Activated CD8-positive, alpha-beta T cell treated with anti-CD3 and anti-CD28 coated beads, Interleukin-2, amount 10 ng/mL, durations not matched to agents 7 days and 5 days (primary cell): ENCODE measurements around the gene LDB2. TPM values are rescaled to one million over a fixed set of nuclear protein-coding genes. Genes with fewer than 3 reads are reported as not detected.

Experiments used
- ATAC-seq: fragments of 150-1000 bp; cut with Tn5 transposase; one replicate; pipeline ENCODE4 v1.10.0; 2021; ENCODE audit warnings: moderate library complexity
- CTCF ChIA-PET: fragments of 350-600 bp; sonication (Branson Sonifier 250); formaldehyde crosslinking; loops from one replicate; lab custom pipeline; 2021; ENCODE audit warnings: antibody characterized with exemption; lab: Charles Lee
- POLR2A ChIA-PET: fragments of 350-600 bp; sonication (Branson Sonifier 250); formaldehyde crosslinking; loops from one replicate; lab custom pipeline; 2021; ENCODE audit warnings: antibody characterized with exemption; lab: Charles Lee
- DNase-seq: peaks from one replicate; pipeline ENCODE4 v3.0.0-alpha.2; 2020
- H3K27ac Mint-ChIP-seq: one replicate; pipeline ENCODE4 v1.8.0; 2021; ENCODE audit warnings: mild to moderate bottlenecking, mixed read lengths
- H3K27me3 Mint-ChIP-seq: one replicate; pipeline ENCODE4 v1.8.0; 2021; ENCODE audit warnings: low read depth, mixed read lengths
- H3K36me3 Mint-ChIP-seq: one replicate; pipeline ENCODE4 v1.8.0; 2021; ENCODE audit warnings: low read depth, mixed read lengths
- H3K4me1 Mint-ChIP-seq: one replicate; pipeline ENCODE4 v1.8.0; 2021; ENCODE audit warnings: low read depth, mixed read lengths
- H3K4me3 Mint-ChIP-seq: one replicate; pipeline ENCODE4 v1.8.0; 2021; ENCODE audit warnings: mild to moderate bottlenecking, mixed read lengths
- H3K9me3 Mint-ChIP-seq: one replicate; pipeline ENCODE4 v1.8.0; 2022; ENCODE audit warnings: mixed read lengths; ENCODE audit not compliant: insufficient read depth
- total RNA-seq, 2 experiments: library from RNA; stranded (reverse); gene quantifications; one replicate each; pipeline ENCODE4 v1.2.3, GENCODE V29; 2021

Gene LDB2
- total RNA-seq, 2 experiments from 2014 or later: not detected

DNA sequence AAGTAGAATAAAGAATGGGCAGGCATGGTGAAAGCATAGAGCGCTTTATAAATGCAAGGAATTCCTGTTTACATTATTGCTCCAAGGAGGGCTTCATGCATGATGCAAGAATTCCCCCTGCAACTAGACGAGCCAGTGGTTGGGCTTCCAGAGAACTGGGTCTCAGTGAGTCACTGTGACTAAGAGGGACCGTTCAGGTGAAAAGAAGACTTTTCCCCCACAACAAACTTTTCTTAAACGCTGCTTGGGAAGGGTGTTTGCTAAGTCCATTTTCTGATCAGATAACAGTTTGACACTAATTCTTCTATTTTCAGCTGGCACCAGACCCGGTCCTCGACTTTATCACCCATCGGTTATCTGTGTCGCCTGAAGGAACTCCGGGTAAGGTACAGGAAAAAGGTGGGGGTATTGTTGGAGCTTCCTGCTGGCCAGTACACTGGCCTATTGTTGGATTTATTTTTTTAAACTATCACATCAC is 40.1 kb downstream of the LDB2 start:
- no peaks in the 10 kb centered on the region for H3K4me1 Mint-ChIP-seq
- no peaks in the 10 kb centered on the region for H3K36me3 Mint-ChIP-seq
- H3K27me3 Mint-ChIP-seq: no peaks in the 10 kb centered on the region
- no peak overlapping the region for H3K4me3 Mint-ChIP-seq
- POLR2A ChIA-PET: no interaction called here
- DNase-seq (no peak), ATAC-seq (no peak)
- CTCF ChIA-PET: no interaction called here
- H3K9me3 Mint-ChIP-seq: no peaks in the 10 kb centered on the region
- H3K27ac Mint-ChIP-seq: no peak overlapping the region

DNA sequence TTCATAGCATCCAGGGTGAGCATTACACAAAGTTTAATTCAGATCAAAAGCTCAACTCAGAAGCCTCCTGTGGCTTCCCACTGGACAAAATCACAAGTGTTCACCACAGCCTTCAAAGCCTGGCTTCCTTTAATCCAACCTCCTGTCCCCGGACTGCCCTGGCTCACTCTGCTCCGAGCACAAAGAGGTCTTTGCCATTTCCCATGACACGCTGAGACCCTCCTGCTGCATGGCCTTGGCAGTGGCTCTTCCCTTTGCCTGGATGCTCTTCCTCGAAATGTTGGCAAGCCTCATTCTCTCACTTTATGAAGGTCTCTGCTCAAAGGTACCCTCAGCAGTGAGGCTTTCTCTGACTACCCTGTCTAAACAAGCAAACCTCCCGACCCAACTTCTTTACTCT is 41.0 kb downstream of the LDB2 start:
- Mint-ChIP-seq H3K9me3 (no peaks in the 10 kb centered on the region), H3K27ac (no peak overlapping the region)

DNA sequence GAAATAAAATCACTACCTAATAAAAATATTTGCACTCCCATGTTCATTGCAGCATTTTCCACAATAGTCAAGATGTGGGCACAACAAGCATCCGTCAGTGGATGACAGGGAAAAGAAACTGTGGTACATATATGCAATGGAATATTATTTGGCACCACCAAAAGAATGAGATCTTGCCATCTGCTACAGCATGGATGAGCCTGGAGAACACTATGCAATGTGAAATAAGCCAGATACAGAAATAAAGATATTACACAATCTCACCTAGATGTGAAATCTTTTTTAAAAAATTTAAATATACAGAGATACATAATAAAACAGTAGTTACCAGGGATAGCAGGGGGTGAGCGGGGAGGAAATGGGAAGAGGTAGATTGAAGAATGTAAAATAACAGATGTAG is 44.8 kb downstream of the LDB2 start:
- Mint-ChIP-seq H3K4me3 (no peak overlapping the region), H3K27me3 (peaks cover 3% of the 10 kb centered on the region), H3K36me3 (no peaks in the 10 kb centered on the region), H3K9me3 (no peaks in the 10 kb centered on the region), H3K27ac (no peak overlapping the region), H3K4me1 (no peaks in the 10 kb centered on the region)
- ChIA-PET CTCF (no interaction called here), POLR2A (no interaction called here)
- no peak for DNase-seq
- ATAC-seq: no peak

More for the DNA sequence above, 41.0 kb downstream of the LDB2 start:
- H3K4me1 Mint-ChIP-seq: no peaks in the 10 kb centered on the region
- CTCF ChIA-PET: no interaction called here
- H3K27me3 Mint-ChIP-seq: no peaks in the 10 kb centered on the region
- no peak for ATAC-seq
- H3K4me3 Mint-ChIP-seq: no peak overlapping the region
- H3K36me3 Mint-ChIP-seq: no peaks in the 10 kb centered on the region
- POLR2A ChIA-PET: no interaction called here
- no peak for DNase-seq

DNA sequence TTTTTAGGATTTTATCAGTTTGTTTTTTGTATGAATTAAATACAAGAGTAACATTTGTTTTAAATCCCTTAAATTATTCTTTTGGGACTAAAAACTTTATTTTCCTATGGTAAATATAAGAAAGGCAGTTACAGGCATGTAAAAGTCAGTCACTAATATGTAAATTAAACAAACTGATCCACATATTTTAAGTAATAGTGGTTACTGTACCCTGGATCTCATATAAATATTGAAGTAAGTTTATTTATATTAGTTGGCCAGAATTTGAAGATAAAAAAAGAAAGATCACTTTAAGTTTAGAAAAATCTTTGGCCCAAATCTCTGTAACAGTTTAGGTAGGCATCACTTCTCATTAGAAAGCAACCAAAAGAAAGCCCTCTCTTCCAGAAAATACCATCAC is 45.8 kb downstream of the LDB2 start:
- Mint-ChIP-seq H3K4me1 (no peaks in the 10 kb centered on the region), H3K27ac (no peak overlapping the region), H3K27me3 (peaks cover 3% of the 10 kb centered on the region), H3K4me3 (no peak overlapping the region), H3K9me3 (no peaks in the 10 kb centered on the region), H3K36me3 (no peaks in the 10 kb centered on the region)
- POLR2A ChIA-PET: no interaction called here
- CTCF ChIA-PET: no interaction called here
- ATAC-seq (no peak), DNase-seq (no peak)

DNA sequence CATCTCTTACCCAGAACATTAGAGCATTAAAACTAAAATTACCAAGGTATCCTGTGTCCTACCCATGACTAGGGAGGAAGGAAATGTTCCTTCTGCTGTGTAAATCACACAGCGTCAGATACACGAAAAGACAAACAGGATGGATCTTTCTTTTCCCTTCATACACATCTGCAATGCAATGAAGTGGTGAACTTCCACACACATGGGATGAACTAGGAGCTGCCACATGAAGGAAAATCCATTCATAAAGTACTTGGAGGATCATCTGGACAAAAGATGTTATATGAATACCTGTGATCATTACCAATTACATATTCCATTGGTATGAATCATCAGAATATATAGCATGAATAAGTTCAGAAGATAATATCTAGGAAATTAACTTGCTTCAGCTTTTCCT is 46.2 kb downstream of the LDB2 start:
- POLR2A ChIA-PET: no interaction called here
- DNase-seq: no peak
- CTCF ChIA-PET: interaction anchor here (1.5 kb wide), 1 partner anchor 64 kb away, joined by 3 read pairs; no protein-coding TSS in a partner anchor
- no peaks in the 10 kb centered on the region for H3K4me1 Mint-ChIP-seq
- H3K36me3 Mint-ChIP-seq: no peaks in the 10 kb centered on the region
- no peak for ATAC-seq
- no peak overlapping the region for H3K27ac Mint-ChIP-seq
- H3K9me3 Mint-ChIP-seq: no peaks in the 10 kb centered on the region
- no peak overlapping the region for H3K4me3 Mint-ChIP-seq
- H3K27me3 Mint-ChIP-seq: peaks cover 3% of the 10 kb centered on the region

DNA sequence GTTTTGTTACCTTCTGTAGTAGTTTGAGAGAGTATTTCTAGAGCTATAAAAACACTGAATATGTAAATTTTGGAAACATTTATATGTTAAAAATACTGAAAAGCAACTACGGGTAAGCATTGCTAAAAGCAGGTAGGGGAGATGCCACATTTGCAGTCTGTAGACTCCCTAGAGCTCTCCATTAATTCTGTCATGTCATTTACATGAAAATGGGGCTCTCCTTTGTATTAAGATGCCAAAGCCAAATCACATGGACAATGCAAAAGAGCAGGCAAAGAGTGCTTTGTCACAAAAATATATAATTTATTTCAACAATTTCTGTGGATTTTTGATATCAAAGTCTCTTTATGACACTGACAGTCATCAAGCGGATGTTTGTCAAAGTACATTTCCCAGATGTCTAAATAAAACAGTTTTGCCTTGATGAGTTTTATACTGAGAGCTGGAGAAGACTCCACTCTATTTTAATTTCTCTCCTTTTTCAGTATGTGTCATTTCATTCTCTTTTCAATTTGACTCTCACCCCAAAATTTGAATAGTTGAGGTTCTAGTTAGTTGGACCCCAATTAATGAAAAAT is 51.8 kb downstream of the LDB2 start:
- no peak overlapping the region for H3K27ac Mint-ChIP-seq
- no peaks in the 10 kb centered on the region for H3K9me3 Mint-ChIP-seq
- H3K4me1 Mint-ChIP-seq: no peaks in the 10 kb centered on the region
- ATAC-seq (no peak), DNase-seq (no peak)
- POLR2A ChIA-PET: no interaction called here
- H3K4me3 Mint-ChIP-seq: no peak overlapping the region
- H3K27me3 Mint-ChIP-seq: peaks cover 2% of the 10 kb centered on the region
- CTCF ChIA-PET: interaction anchor here (1.5 kb wide), 1 partner anchor 41 kb away, joined by 3 read pairs; no protein-coding TSS in a partner anchor
- no peaks in the 10 kb centered on the region for H3K36me3 Mint-ChIP-seq

DNA sequence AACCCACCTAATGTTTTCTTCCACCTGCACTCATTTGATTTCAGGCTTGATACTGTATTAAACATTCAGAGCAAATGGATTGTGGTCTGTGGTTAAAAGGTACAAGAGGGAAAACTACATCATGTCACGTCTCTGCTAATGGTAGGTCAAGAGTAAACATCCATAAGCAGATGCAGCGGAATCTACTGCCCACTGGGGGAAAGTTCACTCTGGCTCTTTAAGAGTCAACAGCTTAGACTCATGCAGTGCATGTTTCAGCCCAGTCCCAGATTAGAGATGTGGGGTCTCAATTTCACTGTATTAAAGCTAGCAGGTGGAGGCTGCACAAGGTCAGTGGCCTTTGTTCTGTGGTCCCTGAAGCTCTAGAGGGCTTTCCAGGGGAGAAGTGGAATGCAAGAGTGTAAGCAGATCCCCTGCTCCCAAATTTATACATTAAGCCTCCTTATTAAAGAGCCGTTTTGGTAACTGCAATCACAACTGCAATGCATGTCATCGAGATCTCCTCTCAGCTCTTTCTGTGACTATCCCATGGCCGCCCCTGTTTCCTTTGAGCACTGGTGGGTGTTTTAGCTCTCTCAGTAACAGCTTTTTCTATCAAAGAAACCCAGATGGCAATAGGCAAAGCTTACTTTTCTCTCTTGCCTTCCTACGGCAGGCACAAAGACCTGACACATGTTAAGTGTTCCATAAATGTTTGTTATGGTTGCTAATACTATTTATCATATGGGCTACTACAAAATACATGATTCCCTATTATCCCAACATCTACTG is 53.4 kb downstream of the LDB2 start:
- Mint-ChIP-seq H3K27ac (no peak overlapping the region), H3K27me3 (no peaks in the 10 kb centered on the region), H3K4me3 (no peak overlapping the region), H3K9me3 (no peaks in the 10 kb centered on the region), H3K4me1 (no peaks in the 10 kb centered on the region), H3K36me3 (no peaks in the 10 kb centered on the region)
- ChIA-PET CTCF (interaction anchor here (1.2 to 1.5 kb wide), 2 partner anchors 43 to 72 kb away, joined by 3 read pairs; no protein-coding TSS in a partner anchor), POLR2A (no interaction called here)
- no peak for ATAC-seq
- no peak for DNase-seq

DNA sequence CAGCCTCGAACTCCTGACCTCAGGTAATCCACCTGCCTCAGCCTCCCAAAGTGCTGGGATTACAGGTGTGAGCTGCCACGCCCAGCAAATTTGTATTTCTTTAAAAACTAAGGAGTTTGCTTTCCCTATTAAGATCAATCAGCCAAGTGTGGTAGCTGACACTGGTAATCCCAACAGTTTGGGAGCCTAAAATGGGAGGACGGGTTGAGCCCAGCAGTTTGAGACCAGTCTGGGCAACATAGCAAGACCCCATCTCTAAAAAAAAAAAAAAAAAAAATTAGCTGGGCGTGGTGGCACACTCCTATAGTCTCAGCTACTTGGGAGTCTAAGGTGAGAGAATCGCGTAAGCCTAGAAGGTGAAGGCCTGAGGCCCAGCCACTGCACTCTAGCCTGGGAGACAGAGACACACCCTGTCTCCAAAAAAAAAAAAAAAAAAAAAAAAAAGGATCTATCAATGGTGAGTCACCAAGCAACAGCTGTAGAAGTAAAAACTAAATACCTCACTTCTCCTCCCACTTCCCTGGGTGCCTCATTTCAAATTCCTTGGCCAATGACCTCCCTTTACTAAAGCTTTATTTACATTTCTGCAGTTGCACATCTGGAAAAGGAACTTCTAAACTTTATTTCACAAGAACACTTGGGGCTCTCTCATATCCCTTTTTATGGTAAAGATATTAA is 54.5 kb downstream of the LDB2 start:
- ChIA-PET POLR2A (no interaction called here), CTCF (interaction anchor here (1.2 kb wide), 1 partner anchor 73 kb away, joined by 3 read pairs; no protein-coding TSS in a partner anchor)
- Mint-ChIP-seq H3K27ac (no peak overlapping the region), H3K9me3 (no peaks in the 10 kb centered on the region), H3K4me3 (no peak overlapping the region), H3K36me3 (no peaks in the 10 kb centered on the region), H3K4me1 (no peaks in the 10 kb centered on the region), H3K27me3 (no peaks in the 10 kb centered on the region)
- DNase-seq (no peak), ATAC-seq (no peak)

DNA sequence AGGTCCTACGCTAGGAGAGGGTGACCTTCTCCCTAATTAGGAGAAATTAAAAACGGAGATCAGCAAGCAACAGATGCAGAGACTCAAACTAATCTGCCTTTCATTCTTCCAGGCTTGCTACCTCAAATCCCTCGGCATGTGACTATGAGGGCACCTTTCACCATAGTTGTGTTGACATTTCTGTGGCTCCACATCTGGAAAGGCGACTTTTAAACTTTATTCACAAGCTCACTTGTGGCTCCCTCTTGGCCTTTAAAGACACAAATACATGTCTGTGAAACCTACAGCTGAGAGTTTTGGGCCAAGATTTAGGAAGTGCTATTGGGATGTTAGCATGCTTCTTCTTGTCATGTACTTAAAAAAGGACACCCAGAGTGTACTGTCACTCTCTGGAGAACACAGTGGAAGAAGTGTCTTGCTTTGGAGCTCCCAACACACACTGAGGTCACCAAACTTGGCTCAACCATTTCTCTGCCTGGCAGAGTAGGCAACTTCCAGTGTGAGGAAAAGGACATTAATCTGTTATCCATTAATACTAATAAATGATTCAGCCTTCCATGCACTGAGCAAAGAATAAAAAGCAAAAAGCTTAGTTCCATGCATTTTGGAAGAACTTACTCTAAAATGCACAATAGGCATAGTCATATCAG is 60.1 kb downstream of the LDB2 start:
- Mint-ChIP-seq H3K27me3 (peaks cover 8% of the 10 kb centered on the region), H3K36me3 (no peaks in the 10 kb centered on the region), H3K4me1 (no peaks in the 10 kb centered on the region), H3K4me3 (no peak overlapping the region), H3K27ac (no peak overlapping the region), H3K9me3 (no peaks in the 10 kb centered on the region)
- DNase-seq (no peak), ATAC-seq (no peak)
- CTCF ChIA-PET: interaction anchor here (1.5 kb wide), 1 partner anchor 78 kb away, joined by 6 read pairs; no protein-coding TSS in a partner anchor
- POLR2A ChIA-PET: no interaction called here

DNA sequence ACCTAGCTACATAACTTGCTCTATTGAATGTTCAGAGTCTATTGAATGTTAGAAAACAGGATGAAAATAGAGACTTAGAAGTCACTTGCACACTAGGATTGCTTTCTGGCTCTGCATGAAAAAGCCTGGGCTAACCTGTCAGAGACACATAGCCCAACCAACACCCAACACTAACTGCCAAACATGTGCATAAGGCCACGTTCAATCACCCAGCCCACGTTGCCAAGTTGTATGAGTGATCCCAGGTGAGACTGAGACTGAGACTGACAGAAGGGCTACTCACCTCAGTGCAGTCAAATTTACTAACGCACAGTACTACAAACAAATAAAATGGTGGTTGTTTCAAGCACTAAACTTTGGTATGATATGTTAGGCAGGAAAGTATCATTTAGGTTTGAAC is 61.0 kb downstream of the LDB2 start:
- no peak overlapping the region for H3K27ac Mint-ChIP-seq
- H3K4me3 Mint-ChIP-seq: no peak overlapping the region
- no peak for DNase-seq
- peaks cover 8% of the 10 kb centered on the region for H3K27me3 Mint-ChIP-seq
- H3K4me1 Mint-ChIP-seq: no peaks in the 10 kb centered on the region
- H3K9me3 Mint-ChIP-seq: no peaks in the 10 kb centered on the region
- ChIA-PET POLR2A (no interaction called here), CTCF (no interaction called here)
- no peak for ATAC-seq
- H3K36me3 Mint-ChIP-seq: no peaks in the 10 kb centered on the region

DNA sequence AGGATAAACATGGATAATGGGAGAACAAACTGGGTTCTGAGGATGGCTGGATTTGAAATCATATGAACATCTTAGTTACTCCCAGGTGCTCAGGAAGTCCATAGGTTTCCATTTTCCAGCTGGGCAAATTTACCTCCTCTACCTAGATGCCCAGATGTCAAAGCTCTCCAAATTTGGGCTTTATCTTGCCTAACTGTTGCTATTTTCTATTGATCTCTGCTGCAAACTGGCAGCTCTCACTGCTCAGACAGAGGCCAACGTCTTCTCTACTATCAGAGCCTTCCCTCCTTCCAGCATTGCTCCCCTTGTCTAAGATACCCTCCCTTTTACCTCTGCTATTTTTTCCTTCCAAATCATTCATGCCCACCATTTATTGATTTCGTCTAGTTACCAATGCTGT is 62.1 kb downstream of the LDB2 start:
- ChIA-PET POLR2A (interaction anchor here (0.7 kb wide), 1 partner anchor 216 kb away, joined by 3 read pairs; no protein-coding TSS in a partner anchor), CTCF (no interaction called here)
- no peak overlapping the region for H3K27ac Mint-ChIP-seq
- ATAC-seq (no peak), DNase-seq (no peak)
- H3K9me3 Mint-ChIP-seq: no peaks in the 10 kb centered on the region
- H3K36me3 Mint-ChIP-seq: no peaks in the 10 kb centered on the region
- no peaks in the 10 kb centered on the region for H3K4me1 Mint-ChIP-seq
- peaks cover 8% of the 10 kb centered on the region for H3K27me3 Mint-ChIP-seq
- H3K4me3 Mint-ChIP-seq: no peak overlapping the region
